Activated CD4-positive, alpha-beta memory T cell treated with anti-CD3 and anti-CD28 coated beads for 36 hours (primary cell): Measurements from ENCODE around the gene MED29. TPM values are rescaled to one million over a fixed set of nuclear protein-coding genes. Genes with fewer than 3 reads are reported as not detected.

Experiments
- CTCF ChIA-PET: fragments of 350-600 bp; sonication (Branson Sonifier 250); formaldehyde crosslinking; loops from one replicate; lab custom pipeline; 2021; ENCODE audit warnings: antibody characterized with exemption, inconsistent platforms; lab: Charles Lee
- POLR2A ChIA-PET: fragments of 350-600 bp; sonication (Branson Sonifier 250); formaldehyde crosslinking; loops from one replicate; lab custom pipeline; 2021; ENCODE audit warnings: antibody characterized with exemption; lab: Charles Lee
- DNase-seq: peaks from one replicate; pipeline ENCODE4 v3.0.0-alpha.2; 2020
- H3K27ac Mint-ChIP-seq: one replicate; pipeline ENCODE4 v1.8.0; 2021; ENCODE audit warnings: mixed read lengths
- H3K27me3 Mint-ChIP-seq: one replicate; pipeline ENCODE4 v1.8.0; 2021; ENCODE audit warnings: mixed read lengths
- H3K36me3 Mint-ChIP-seq: one replicate; pipeline ENCODE4 v1.8.0; 2021; ENCODE audit warnings: mixed read lengths
- H3K4me1 Mint-ChIP-seq: one replicate; pipeline ENCODE4 v1.8.0; 2021; ENCODE audit warnings: low read depth, mixed read lengths
- H3K4me3 Mint-ChIP-seq: one replicate; pipeline ENCODE4 v1.8.0; 2021; ENCODE audit warnings: mild to moderate bottlenecking, mixed read lengths
- H3K9me3 Mint-ChIP-seq: one replicate; pipeline ENCODE4 v1.8.0; 2021; ENCODE audit warnings: mixed read lengths
- intact Hi-C: fragments of 100-400 bp; cut with micrococcal nuclease; formaldehyde crosslinking; loops from one replicate; pipeline ENCODE4 v1.15.1; 2023
- total RNA-seq, 2 experiments: library from RNA; stranded (reverse); gene quantifications; one replicate each; pipeline ENCODE4 v1.2.3, GENCODE V29; 2021

Gene MED29
- total RNA-seq, 2 experiments from 2014 or later: 22.2 to 26.9 TPM

DNA sequence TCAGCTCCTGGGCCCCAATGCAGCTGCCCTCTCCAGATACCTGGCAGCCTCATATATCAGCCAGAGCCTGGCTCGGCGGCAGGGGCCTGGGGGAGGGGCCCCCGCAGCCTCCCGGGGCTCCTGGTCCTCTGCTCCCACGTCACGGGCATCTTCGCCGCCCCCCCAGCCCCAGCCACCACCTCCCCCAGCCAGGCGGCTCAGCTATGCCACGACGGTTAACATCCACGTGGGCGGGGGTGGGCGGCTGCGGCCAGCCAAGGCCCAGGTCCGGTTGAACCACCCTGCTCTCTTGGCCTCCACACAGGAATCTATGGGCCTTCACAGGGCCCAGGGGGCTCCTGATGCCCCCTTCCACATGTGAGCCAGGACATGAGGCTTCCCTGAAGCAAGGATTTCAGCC is 33.8 kb downstream of the MED29 start:
- intact Hi-C loops: no loop called here
- Mint-ChIP-seq H3K27ac (no peak overlapping the region), H3K4me3 (no peak overlapping the region), H3K9me3 (no peaks in the 10 kb centered on the region), H3K27me3 (no peaks in the 10 kb centered on the region), H3K36me3 (peaks cover 15% of the 10 kb centered on the region), H3K4me1 (no peaks in the 10 kb centered on the region)
- DNase-seq: no peak
- POLR2A ChIA-PET: interaction anchor here (1.2 kb wide), 1 partner anchor 23 kb away, joined by 3 read pairs; no protein-coding TSS in a partner anchor
- CTCF ChIA-PET: no interaction called here

- peaks cover 6% of the 10 kb centered on the region for H3K4me1 Mint-ChIP-seq
- no peak overlapping the region for H3K27ac Mint-ChIP-seq
- H3K27me3 Mint-ChIP-seq: no peaks in the 10 kb centered on the region
- POLR2A ChIA-PET: no interaction called here
- H3K9me3 Mint-ChIP-seq: no peaks in the 10 kb centered on the region
- DNase-seq: no peak
- no peak overlapping the region for H3K4me3 Mint-ChIP-seq
- intact Hi-C loops: no loop called here
- CTCF ChIA-PET: no interaction called here
- peaks cover 14% of the 10 kb centered on the region for H3K36me3 Mint-ChIP-seq
Measured at GRCh38 chr19:39425744-39426143, 34.6 kb downstream of the MED29 start.

DNA sequence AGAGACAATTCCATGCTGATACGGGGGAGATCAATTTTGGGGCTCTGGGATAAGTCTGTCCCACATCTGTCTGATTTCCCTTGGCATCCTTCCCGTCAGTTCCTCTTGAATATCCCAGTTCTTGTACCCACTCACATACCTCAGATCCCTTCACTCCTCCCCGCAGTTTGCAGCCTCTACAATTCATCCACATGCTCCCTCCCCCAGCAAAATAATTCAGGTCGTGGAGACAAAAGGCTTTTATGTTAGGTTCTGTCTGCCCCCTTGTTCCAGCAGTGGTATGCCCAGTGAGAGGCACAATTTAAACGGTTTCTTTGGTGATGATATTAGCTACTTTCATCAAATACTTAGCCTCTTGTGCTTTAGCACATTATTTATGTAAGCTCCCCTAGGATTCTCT is 35.0 kb downstream of the MED29 start:
- H3K27me3 Mint-ChIP-seq: no peaks in the 10 kb centered on the region
- no peak overlapping the region for H3K4me3 Mint-ChIP-seq
- POLR2A ChIA-PET: interaction anchor here (0.6 to 1.9 kb wide), 2 partner anchors 9 to 104 kb away, joined by 4 to 13 read pairs; partner anchors contain the start of gene RPS16
- no peak for DNase-seq
- peaks cover 10% of the 10 kb centered on the region for H3K4me1 Mint-ChIP-seq
- no peak overlapping the region for H3K27ac Mint-ChIP-seq
- CTCF ChIA-PET: interaction anchor here (1.9 kb wide), 1 partner anchor 14 kb away, joined by 7 read pairs; no protein-coding TSS in a partner anchor
- peaks cover 14% of the 10 kb centered on the region for H3K36me3 Mint-ChIP-seq
- no peaks in the 10 kb centered on the region for H3K9me3 Mint-ChIP-seq
- intact Hi-C loops: no loop called here

GRCh38 chr19:39427707-39428106 is 36.5 kb downstream of the MED29 start:
- Mint-ChIP-seq H3K4me3 (no peak overlapping the region), H3K36me3 (peaks cover 19% of the 10 kb centered on the region), H3K9me3 (no peaks in the 10 kb centered on the region), H3K27me3 (no peaks in the 10 kb centered on the region), H3K27ac (no peak overlapping the region), H3K4me1 (peaks cover 19% of the 10 kb centered on the region)
- no peak for DNase-seq
- CTCF ChIA-PET: interaction anchor here (0.9 to 1.9 kb wide), 3 partner anchors 13 to 105 kb away, joined by 5 to 7 read pairs (median 7); partner anchors contain the start of genes EID2B and PLEKHG2
- POLR2A ChIA-PET: interaction anchor here (1.5 to 1.9 kb wide), 2 partner anchors 8 to 30 kb away, joined by 4 to 13 read pairs; partner anchors contain the start of gene RPS16
- intact Hi-C loops: no loop called here

DNA sequence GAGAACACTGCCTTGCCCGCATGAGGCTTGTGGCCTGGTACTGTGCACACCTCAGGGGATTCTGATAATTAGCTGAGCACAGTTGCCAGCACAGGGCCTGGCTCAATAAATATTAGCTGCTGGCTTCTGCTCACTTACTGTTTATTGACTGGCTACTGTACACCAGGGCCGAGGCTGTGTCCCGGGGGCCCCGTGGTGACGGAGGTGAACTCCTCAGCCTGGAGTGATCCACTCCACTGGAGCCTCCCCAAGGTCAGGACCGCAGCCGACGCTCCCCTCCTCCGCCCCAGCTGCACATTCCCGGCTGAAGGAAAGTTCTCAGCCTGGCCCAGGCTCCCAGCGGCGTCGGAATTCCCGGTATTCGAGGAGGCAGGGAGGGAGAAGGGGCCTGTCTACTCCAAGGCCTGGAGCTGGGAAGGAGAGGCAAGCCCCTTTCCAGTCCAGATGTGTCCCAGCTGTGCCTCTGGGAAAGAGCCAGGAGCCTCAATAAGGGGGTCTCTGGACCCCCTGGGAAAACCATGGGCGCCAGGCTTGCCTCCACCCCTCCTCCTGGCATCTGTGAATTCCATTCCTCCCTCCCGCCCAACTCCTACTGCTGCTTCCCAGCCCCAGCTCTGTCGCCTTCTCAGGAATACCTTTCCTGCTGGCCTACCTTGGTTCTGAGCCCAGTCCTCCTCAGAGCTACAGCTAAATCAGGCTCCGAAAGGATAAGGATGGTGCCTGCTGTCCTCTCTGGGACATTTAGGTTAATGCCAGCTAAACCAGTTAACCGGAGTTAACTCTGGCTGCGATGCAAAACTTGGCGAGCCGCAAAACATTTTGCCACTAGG is 37.3 kb downstream of the MED29 start:
- Mint-ChIP-seq H3K4me1 (peaks cover 27% of the 10 kb centered on the region), H3K27me3 (no peaks in the 10 kb centered on the region), H3K4me3 (no peak overlapping the region), H3K9me3 (no peaks in the 10 kb centered on the region), H3K36me3 (peaks cover 24% of the 10 kb centered on the region), H3K27ac (no peak overlapping the region)
- intact Hi-C loops: no loop called here
- DNase-seq: no peak
- ChIA-PET CTCF (interaction anchor here (0.9 kb wide), 1 partner anchor 104 kb away, joined by 5 read pairs; the partner anchor contains the start of gene EID2B), POLR2A (interaction anchor here (0.9 to 1.5 kb wide), 2 partner anchors 9 to 31 kb away, joined by 3 to 4 read pairs; no protein-coding TSS in a partner anchor)

GRCh38 chr19:39430675-39431593 is 39.8 kb downstream of the MED29 start:
- Mint-ChIP-seq H3K36me3 (peaks cover 41% of the 10 kb centered on the region), H3K4me1 (peaks cover 46% of the 10 kb centered on the region), H3K27me3 (no peaks in the 10 kb centered on the region), H3K9me3 (no peaks in the 10 kb centered on the region), H3K27ac (peak overlapping the region; percentile 100), H3K4me3 (peak overlapping the region; percentile 54)
- intact Hi-C loops: loop anchor here (1.0 to 5.0 kb wide), 6 partner anchors 14 to 246 kb away; partner anchors contain the start of genes MED29, PAF1, PLEKHG2 and SUPT5H
- CTCF ChIA-PET: interaction anchor here (0.9 to 1.3 kb wide), 2 partner anchors 10 to 19 kb away, joined by 3 to 4 read pairs; partner anchors contain the start of gene PLEKHG2
- POLR2A ChIA-PET: interaction anchor here (0.6 to 3.8 kb wide), 3 partner anchors 14 to 22 kb away, joined by 5 to 24 read pairs (median 5); partner anchors contain the start of genes PLEKHG2 and SUPT5H
- peak; percentile 94 for DNase-seq

- DNase-seq: no peak
- CTCF ChIA-PET: interaction anchor here (0.8 kb wide), 1 partner anchor 35 kb away, joined by 3 read pairs; no protein-coding TSS in a partner anchor
- Mint-ChIP-seq H3K4me3 (peak overlapping the region; percentile 31), H3K9me3 (no peaks in the 10 kb centered on the region), H3K36me3 (peaks cover 41% of the 10 kb centered on the region), H3K27ac (peak overlapping the region; percentile 100), H3K4me1 (peaks cover 57% of the 10 kb centered on the region), H3K27me3 (no peaks in the 10 kb centered on the region)
- POLR2A ChIA-PET: interaction anchor here (0.7 to 3.8 kb wide), 8 partner anchors 8 to 97 kb away, joined by 3 to 24 read pairs (median 8); partner anchors contain the start of genes GMFG, SAMD4B, SUPT5H and TIMM50
- intact Hi-C loops: loop anchor here (5.0 kb wide), 1 partner anchor 245 kb away; no protein-coding TSS in a partner anchor
Measured at GRCh38 chr19:39432677-39433025, 41.5 kb downstream of the MED29 start.

DNA sequence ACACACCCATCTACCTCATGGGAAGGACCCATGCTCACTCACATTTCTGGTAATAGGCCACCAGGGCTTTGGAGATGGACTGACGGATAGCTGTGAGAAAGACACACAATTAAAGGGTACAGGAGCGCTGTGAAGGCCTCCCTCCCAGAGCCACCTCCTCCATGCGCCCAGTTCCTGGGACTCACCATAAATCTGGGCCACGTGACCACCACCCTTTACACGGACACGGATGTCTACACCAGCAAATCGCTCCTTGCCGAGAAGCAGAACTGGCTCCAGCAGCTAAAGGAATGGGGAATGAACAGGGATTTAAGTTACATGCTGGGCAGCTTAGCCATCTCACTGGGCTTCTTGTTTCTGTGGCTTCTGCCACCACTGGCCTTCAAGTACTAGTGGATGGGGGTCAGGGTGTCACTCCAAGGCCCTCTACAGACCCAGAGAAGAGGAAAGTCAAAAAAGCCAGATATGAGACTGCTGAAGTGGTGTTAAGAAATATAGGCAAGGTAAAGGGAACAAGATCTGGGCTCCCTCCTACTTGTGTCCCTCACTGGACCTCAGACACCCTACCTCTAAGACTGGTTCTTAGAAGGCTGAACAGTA is 42.4 kb downstream of the MED29 start:
- peak overlapping the region; percentile 100 for H3K4me3 Mint-ChIP-seq
- H3K36me3 Mint-ChIP-seq: peaks cover 41% of the 10 kb centered on the region
- H3K9me3 Mint-ChIP-seq: no peaks in the 10 kb centered on the region
- H3K27ac Mint-ChIP-seq: peak overlapping the region; percentile 100
- intact Hi-C loops: loop anchor here (5.0 kb wide), 1 partner anchor 244 kb away; no protein-coding TSS in a partner anchor
- peaks cover 57% of the 10 kb centered on the region for H3K4me1 Mint-ChIP-seq
- no peaks in the 10 kb centered on the region for H3K27me3 Mint-ChIP-seq
- DNase-seq: no peak
- POLR2A ChIA-PET: interaction anchor here (0.7 to 3.8 kb wide), 9 partner anchors 8 to 92 kb away, joined by 4 to 24 read pairs (median 7); partner anchors contain the start of genes PLEKHG2, SAMD4B, SUPT5H and ZFP36
- CTCF ChIA-PET: interaction anchor here (0.6 to 0.9 kb wide), 2 partner anchors 36 to 101 kb away, joined by 3 to 5 read pairs; no protein-coding TSS in a partner anchor

DNA sequence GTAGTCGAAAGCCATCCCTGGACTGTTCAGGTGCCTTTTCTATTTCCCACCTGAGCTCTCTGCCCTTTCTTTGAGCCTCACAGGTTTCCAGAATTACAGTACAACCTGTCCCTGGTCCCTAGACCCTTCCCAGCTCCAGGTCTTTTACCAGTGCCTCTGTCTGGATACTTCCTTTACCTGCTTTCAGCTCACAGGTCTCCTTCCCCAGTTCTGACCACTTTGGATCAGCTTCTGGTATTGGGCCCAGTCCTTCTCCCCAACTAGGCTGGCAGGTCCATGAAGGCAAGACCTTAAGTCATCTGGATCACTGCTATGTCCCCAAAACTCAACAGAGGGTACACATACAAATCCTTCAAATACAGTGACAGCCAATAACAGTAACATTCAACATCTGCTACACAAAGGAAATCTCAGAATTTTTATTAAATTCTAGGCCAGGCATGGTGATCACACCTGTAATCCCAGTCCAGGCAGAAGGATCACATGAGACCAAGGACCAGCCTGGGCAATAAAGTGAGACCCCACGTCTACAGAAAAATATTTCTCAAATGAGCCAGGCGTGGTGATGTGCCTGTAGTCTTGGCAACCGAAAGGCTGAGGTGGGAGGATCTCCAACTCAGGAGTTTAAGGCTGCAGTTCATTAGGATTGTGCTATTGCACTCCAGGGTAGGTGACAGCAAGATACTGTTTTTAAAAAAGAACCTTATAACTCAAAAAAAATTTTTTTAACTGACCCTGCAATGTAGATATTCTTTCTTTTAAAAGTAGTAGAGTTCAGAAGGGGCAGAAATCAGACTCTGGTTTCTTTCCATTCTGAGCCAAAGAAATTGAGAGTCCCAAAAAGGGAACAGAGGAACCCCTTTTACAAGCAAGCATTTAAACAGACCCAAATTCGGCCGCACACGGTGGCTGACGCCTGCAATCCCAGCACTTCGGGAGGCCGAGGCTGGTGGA is 43.2 kb downstream of the MED29 start:
- peaks cover 57% of the 10 kb centered on the region for H3K4me1 Mint-ChIP-seq
- no peaks in the 10 kb centered on the region for H3K9me3 Mint-ChIP-seq
- DNase-seq: no peak
- H3K36me3 Mint-ChIP-seq: peaks cover 41% of the 10 kb centered on the region
- POLR2A ChIA-PET: interaction anchor here (0.5 to 3.8 kb wide), 22 partner anchors 7 to 561 kb away, joined by 3 to 117 read pairs (median 10); partner anchors contain the start of genes DLL3, EID2B, GMFG and MED29
- H3K4me3 Mint-ChIP-seq: peak overlapping the region; percentile 100
- CTCF ChIA-PET: interaction anchor here (0.6 to 2.0 kb wide), 7 partner anchors 22 to 100 kb away, joined by 3 to 14 read pairs (median 7); partner anchors contain the start of gene PLEKHG2
- H3K27me3 Mint-ChIP-seq: no peaks in the 10 kb centered on the region
- H3K27ac Mint-ChIP-seq: peak overlapping the region; percentile 100
- intact Hi-C loops: loop anchor here (5.0 kb wide), 1 partner anchor 243 kb away; no protein-coding TSS in a partner anchor
